K562 (cell line): ENCODE measurements around the gene DOCK8. TPM values are rescaled to one million over a fixed set of nuclear protein-coding genes. Genes with fewer than 3 reads are reported as not detected.

Experiments used
- GATA2 ChIP-seq: sonication (generic); formaldehyde crosslinking; IDR thresholded peaks from 2 replicates; pipeline ENCODE4 v1.4.0; 2020; ENCODE audit warnings: mild to moderate bottlenecking, missing genetic modification reagents
- GTF3C2 ChIP-seq: IDR thresholded peaks from 3 replicates; pipeline ENCODE4 v1.6.1; 2011; ENCODE audit warnings: borderline replicate concordance, mild to moderate bottlenecking, moderate library complexity; ENCODE audit not compliant: insufficient read length; ENCODE audit errors: extremely low read depth
- PHB2 ChIP-seq: fragments of 450-650 bp; IDR thresholded peaks from 2 replicates; pipeline ENCODE4 v1.6.1; 2017; ENCODE audit warnings: low read depth
- RBM14 ChIP-seq: fragments of 200-400 bp; formaldehyde crosslinking; IDR thresholded peaks from 2 replicates; pipeline ENCODE4 v1.6.1; 2018; ENCODE audit warnings: low read depth, mild to moderate bottlenecking, low read length, moderate library complexity, borderline replicate concordance; ENCODE audit not compliant: insufficient read depth
- RBM25 ChIP-seq: fragments of 200-400 bp; formaldehyde crosslinking; IDR thresholded peaks from 2 replicates; pipeline ENCODE4 v1.6.1; 2018; ENCODE audit warnings: low read length, low read depth, moderate library complexity; ENCODE audit not compliant: severe bottlenecking
- VEZF1 ChIP-seq: fragments of 200-800 bp; sonication (Bioruptor generic); IDR thresholded peaks from 2 replicates; pipeline ENCODE4 v1.6.1; 2017; ENCODE audit warnings: missing genetic modification characterization, missing compliant biosample characterization
- ZFX ChIP-seq: sonication (generic); formaldehyde crosslinking; IDR thresholded peaks from 2 replicates; pipeline ENCODE4 v1.8.0; 2022; ENCODE audit warnings: mild to moderate bottlenecking, missing genetic modification reagents, moderate library complexity
- ZNF41 ChIP-seq: fragments of 250-450 bp; sonication (Bioruptor Pico); conservative IDR thresholded peaks from 2 replicates; pipeline ENCODE4 v1.4.0; 2020; ENCODE audit warnings: mild to moderate bottlenecking
- ZNF830 ChIP-seq: fragments of 250-450 bp; sonication (Bioruptor Pico); IDR thresholded peaks from 2 replicates; pipeline ENCODE4 v1.5.0; 2021; ENCODE audit warnings: mild to moderate bottlenecking
- polyA plus RNA-seq, 8 experiments: library from polyadenylated mRNA; depleted of rRNA in 4 of 8; stranded (reverse) in 5 of 8; unstranded in 3 of 8; fragments of >200 nt; fragmentation: Nextera tagmentation in 2 of 8; fragmentation: Illumina TruSeq in 1 of 8; extraction: Ambion mirVana in 2 of 8; extraction: Trizol in 1 of 8; gene quantifications; 2 replicates each; pipeline versions ENCODE4 v1.2.1 to v1.2.3, GENCODE V29; 2011 to 2014; ENCODE audit warnings: inconsistent platforms in 1 of 8, missing spikeins in 1 of 8
- total RNA-seq, 7 experiments: library from RNA; depleted of rRNA in 6 of 7; stranded (reverse); fragments of >200 nt in 6 of 7; fragmentation: Illumina TruSeq in 2 of 7; extraction: Trizol in 2 of 7; gene quantifications; 2 replicates each; pipeline versions ENCODE4 v1.2.1 to v1.2.3, GENCODE V29; 2011 to 2021; ENCODE audit warnings: low replicate concordance in 1 of 7
- TF ChIP-seq, protein P1 (sequence below): fragments of 450-650 bp; IDR thresholded peaks from 2 replicates; pipeline ENCODE4 v1.6.1; 2016; ENCODE audit warnings: mild to moderate bottlenecking, moderate library complexity

Gene DOCK8
- total and polyA plus RNA-seq, 9 of the 15 experiments (the other 6 are each of a cell fraction or from before 2014, with no cell fraction given): 14.4 to 53.8 (median 25.1) TPM

DNA sequence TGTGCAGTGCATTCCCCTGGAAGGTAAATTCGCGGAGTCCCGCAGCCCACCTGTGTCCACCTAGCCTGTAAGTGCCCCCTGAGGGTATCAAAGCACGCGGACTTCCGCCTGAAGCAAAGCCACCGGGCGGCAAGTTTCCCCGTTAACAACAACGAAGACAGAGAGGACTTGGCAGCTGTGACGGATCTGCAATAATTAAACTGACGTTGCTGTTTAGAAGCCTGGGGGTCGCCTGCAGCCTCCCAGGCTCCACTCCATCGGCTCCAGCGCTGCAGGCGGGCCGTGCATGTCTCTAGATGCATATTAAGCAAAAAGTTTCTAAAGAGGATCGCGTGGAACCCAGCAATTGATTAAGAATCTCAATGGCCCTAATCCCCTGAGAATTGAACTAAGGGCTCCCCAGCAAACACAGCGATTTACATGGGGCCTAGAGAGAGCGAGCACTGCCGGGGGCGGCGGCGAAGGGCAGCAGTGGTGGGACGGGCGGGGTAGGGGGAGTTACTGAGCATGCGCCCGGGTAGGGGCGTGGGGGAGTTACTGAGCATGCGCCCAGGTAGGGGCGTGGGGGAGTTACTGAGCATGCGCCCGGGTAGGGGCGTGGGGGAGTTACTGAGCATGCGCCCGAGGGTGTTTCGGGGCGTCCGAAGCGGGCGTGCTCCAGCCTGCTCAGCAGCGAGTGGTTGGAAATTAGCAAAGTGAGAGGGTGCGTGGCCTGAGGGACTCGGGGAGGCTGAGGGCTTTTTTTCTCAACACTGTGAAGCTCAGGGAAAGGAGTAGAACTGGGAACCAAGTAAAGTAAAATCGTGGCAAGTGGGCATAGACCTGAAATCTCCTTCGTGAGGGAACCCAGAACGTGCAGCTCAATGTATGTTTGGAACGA is 255.2 kb downstream of the DOCK8 start (continued):
- TF ChIP-seq GTF3C2 (no peak), ZFX (CRISPR knock-in tag) (peak; percentile 44), RBM25 (no peak), VEZF1 (CRISPR knock-in tag) (peak; percentile 84), PHB2 (no peak), ZNF830 (CRISPR knock-in tag) (no peak), GATA2 (no peak), ZNF41 (CRISPR knock-in tag) (no peak), RBM14 (no peak)
- TF ChIP-seq, protein P1, sequence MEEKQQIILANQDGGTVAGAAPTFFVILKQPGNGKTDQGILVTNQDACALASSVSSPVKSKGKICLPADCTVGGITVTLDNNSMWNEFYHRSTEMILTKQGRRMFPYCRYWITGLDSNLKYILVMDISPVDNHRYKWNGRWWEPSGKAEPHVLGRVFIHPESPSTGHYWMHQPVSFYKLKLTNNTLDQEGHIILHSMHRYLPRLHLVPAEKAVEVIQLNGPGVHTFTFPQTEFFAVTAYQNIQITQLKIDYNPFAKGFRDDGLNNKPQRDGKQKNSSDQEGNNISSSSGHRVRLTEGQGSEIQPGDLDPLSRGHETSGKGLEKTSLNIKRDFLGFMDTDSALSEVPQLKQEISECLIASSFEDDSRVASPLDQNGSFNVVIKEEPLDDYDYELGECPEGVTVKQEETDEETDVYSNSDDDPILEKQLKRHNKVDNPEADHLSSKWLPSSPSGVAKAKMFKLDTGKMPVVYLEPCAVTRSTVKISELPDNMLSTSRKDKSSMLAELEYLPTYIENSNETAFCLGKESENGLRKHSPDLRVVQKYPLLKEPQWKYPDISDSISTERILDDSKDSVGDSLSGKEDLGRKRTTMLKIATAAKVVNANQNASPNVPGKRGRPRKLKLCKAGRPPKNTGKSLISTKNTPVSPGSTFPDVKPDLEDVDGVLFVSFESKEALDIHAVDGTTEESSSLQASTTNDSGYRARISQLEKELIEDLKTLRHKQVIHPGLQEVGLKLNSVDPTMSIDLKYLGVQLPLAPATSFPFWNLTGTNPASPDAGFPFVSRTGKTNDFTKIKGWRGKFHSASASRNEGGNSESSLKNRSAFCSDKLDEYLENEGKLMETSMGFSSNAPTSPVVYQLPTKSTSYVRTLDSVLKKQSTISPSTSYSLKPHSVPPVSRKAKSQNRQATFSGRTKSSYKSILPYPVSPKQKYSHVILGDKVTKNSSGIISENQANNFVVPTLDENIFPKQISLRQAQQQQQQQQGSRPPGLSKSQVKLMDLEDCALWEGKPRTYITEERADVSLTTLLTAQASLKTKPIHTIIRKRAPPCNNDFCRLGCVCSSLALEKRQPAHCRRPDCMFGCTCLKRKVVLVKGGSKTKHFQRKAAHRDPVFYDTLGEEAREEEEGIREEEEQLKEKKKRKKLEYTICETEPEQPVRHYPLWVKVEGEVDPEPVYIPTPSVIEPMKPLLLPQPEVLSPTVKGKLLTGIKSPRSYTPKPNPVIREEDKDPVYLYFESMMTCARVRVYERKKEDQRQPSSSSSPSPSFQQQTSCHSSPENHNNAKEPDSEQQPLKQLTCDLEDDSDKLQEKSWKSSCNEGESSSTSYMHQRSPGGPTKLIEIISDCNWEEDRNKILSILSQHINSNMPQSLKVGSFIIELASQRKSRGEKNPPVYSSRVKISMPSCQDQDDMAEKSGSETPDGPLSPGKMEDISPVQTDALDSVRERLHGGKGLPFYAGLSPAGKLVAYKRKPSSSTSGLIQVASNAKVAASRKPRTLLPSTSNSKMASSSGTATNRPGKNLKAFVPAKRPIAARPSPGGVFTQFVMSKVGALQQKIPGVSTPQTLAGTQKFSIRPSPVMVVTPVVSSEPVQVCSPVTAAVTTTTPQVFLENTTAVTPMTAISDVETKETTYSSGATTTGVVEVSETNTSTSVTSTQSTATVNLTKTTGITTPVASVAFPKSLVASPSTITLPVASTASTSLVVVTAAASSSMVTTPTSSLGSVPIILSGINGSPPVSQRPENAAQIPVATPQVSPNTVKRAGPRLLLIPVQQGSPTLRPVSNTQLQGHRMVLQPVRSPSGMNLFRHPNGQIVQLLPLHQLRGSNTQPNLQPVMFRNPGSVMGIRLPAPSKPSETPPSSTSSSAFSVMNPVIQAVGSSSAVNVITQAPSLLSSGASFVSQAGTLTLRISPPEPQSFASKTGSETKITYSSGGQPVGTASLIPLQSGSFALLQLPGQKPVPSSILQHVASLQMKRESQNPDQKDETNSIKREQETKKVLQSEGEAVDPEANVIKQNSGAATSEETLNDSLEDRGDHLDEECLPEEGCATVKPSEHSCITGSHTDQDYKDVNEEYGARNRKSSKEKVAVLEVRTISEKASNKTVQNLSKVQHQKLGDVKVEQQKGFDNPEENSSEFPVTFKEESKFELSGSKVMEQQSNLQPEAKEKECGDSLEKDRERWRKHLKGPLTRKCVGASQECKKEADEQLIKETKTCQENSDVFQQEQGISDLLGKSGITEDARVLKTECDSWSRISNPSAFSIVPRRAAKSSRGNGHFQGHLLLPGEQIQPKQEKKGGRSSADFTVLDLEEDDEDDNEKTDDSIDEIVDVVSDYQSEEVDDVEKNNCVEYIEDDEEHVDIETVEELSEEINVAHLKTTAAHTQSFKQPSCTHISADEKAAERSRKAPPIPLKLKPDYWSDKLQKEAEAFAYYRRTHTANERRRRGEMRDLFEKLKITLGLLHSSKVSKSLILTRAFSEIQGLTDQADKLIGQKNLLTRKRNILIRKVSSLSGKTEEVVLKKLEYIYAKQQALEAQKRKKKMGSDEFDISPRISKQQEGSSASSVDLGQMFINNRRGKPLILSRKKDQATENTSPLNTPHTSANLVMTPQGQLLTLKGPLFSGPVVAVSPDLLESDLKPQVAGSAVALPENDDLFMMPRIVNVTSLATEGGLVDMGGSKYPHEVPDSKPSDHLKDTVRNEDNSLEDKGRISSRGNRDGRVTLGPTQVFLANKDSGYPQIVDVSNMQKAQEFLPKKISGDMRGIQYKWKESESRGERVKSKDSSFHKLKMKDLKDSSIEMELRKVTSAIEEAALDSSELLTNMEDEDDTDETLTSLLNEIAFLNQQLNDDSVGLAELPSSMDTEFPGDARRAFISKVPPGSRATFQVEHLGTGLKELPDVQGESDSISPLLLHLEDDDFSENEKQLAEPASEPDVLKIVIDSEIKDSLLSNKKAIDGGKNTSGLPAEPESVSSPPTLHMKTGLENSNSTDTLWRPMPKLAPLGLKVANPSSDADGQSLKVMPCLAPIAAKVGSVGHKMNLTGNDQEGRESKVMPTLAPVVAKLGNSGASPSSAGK: peak; percentile 88
